CMK (cell line): Measurements from ENCODE around the gene RECK.

Experiments used
- DNase-seq: peaks from one replicate; pipeline ENCODE4 v3.0.0-alpha.2; 2010; ENCODE audit warnings: low read depth

Gene RECK

GRCh38 chr9:36029202-36029601 is 7.5 kb upstream of the RECK start:
- DNase-seq = no peak

GRCh38 chr9:36029765-36030528 is 6.8 kb upstream of the RECK start:
- DNase-seq = no peak

DNA sequence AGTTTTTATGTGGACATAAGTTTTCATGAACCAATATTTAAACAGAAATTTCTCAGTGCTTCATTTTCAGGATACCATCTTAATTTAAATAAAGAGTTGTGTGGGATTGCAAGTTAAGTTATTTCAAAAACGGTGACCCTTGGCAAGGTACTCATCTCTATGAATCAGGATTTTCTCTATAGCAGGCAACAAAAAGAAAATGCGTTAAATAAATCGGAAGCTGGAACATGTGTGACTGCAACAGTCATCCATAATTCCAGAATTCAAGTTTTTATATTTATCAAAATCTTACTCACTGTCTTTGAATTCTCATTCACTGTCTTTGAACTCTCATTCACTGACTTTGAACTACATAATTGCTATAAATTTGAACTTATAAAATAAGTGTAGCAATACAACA is 5.8 kb upstream of the RECK start:
- no peak for DNase-seq

- no peak for DNase-seq
Observed at GRCh38 chr9:36031774-36032555, 4.7 kb upstream of the RECK start.

GRCh38 chr9:36033788-36034187 is 2.9 kb upstream of the RECK start:
- DNase-seq = no peak

GRCh38 chr9:36034234-36034633 is 2.5 kb upstream of the RECK start:
- DNase-seq = no peak

GRCh38 chr9:36035006-36035405 is 1.7 kb upstream of the RECK start:
- no peak for DNase-seq

- no peak for DNase-seq
Observed at GRCh38 chr9:36036253-36036779, 397 bp upstream of the RECK start.

DNA sequence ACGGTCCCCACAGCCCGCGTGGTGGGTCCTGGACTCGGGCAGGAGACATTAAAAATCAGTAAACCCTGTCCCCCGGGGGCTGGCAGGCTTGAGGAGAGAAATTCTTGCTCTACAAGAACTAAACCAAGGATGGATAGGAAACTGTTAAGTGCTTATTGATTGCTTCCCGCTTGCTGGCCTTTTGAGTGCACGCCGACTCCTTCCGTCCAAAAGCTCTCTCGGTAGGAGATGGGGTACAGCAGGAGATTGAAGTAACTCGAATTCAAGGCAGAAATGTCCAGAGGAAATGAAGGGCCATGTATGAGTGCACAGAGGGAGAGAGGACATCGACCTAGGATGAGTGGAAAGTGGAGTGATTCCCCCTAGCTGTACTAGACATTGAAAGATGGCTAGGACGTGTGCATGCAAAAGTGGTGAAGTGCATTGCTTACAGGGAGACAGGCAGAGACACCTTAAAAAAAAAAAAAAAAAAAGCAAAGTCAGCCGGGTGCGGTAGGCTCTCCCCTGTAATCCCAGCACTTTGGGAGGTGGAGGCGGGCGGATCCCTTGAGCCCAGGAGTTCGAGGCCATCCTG is 923 bp downstream of the RECK start:
- DNase-seq = no peak

DNA sequence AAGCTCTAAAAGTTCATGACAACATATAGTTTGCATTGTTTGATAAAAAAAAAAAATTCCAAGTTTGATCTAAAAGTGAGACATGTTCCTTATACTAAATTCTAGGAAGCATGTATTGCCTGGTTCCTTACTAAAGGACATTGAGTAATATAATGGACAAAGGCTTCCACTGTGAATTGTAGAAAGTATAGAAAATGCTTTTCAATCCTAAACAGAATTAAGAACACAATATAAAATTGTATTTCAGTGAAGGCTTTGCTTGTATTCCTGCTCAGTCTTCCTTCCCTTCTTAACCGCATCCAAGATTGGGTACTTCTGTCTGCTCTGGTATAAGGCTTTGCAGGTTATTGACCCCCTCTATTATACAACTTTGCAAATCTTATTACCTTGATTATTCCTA is 2.4 kb downstream of the RECK start:
- no peak for DNase-seq

- DNase-seq = no peak
Observed at GRCh38 chr9:36039696-36040095, 3.0 kb downstream of the RECK start.

- no peak for DNase-seq
Observed at GRCh38 chr9:36040271-36040925, 3.7 kb downstream of the RECK start.

DNA sequence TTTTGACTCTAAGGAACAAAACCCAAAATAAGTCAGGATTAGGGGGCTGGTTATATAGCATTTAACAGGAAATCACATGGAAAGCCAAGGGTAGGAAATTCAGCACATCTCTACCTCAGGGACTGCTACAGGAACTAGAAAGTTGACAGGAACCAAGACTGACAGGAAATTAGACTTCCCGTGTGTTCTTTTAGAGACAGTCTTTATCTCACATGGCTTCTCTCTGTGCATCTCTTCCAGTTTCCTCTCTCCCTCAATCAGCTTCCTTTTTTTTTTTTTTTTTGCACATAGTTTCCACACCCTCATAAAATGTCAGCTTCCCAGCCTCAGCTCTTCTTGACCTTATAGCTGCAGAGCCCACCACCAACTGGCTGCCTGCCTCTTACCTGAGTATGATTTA is 4.8 kb downstream of the RECK start:
- no peak for DNase-seq

DNA sequence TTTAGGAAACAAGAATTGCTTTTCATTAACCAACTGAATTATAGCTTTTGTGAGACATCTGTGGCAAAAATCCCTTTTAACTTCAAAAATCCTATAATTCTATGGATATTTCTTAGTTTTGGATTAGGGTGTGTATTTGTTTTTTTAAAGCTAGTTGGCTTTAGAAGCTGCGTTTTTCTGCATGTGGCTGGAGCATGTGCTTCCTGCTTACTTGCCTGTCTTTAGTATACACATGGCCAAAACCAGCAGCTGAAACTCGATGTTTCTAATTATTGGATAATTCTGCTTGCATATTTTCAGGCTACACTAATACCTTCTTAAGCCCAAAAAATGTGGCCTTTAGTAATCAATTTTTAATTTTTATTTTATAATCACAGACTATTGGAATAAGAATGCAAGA is 8.9 kb downstream of the RECK start:
- no peak for DNase-seq

GRCh38 chr9:36046923-36047322 is 10.2 kb downstream of the RECK start:
- DNase-seq = no peak

DNA sequence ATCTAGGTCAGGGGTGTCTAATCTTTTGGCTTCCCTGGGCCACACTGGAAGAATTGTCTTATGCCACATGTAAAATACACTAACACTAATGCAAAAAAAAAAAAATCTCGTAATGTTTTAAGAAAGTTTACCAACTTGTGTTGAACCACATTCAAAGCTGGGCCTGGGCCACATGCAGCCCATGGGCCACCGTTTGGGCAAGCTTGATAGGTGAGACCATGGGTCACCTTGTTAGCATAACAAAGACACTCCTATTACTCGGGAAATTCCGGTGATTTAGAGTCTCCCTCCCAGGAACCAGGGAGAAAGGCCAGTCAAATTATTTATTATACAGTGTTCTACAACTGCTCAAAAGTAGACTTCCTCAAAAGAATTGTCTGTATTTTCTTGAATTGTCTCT is 12.7 kb downstream of the RECK start:
- no peak for DNase-seq

- no peak for DNase-seq
Observed at GRCh38 chr9:36050476-36050875, 13.8 kb downstream of the RECK start.

DNA sequence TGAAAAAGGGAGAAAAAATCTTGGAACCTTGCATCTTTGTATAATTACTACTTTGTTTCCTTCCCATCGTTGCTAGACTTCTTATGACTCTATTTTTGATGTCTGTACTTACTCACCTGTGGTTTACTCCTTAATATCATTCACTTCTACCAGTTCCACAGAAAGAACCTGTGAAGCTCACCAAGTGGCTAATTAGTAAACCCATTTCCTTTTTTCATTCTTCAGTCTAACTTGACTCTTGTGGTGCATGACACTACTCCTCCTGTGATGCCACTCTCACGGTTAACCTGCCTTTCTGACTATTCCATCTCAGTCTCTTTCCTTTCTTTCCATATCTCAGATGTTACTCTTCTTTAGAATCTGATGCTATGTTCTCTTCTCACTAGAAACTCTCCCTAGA is 14.6 kb downstream of the RECK start:
- DNase-seq = no peak

- no peak for DNase-seq
Observed at GRCh38 chr9:36053971-36054370, 17.3 kb downstream of the RECK start.

DNA sequence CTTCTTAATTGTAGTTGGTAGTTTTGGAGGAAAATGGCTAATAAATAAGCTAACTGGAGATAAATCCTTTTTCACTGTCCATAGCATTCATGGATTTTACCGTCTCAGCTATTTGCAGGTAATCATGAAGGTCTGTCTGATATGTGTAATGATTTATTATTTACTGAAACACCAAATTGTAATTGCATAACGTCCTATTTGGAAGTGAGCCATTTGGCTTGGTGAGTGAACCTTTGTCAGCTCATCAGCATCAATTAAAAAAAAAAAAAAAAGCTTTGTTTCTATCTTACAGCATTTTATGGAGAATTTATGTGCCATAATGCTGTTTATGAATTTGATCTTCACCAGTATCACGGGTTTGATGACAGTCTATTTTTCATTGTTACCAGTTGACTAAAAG is 20.2 kb downstream of the RECK start:
- no peak for DNase-seq

GRCh38 chr9:36063804-36064447 is 27.2 kb downstream of the RECK start:
- no peak for DNase-seq

- no peak for DNase-seq
Observed at GRCh38 chr9:36064448-36065037, 27.8 kb downstream of the RECK start.
